PC-9 (cell line): ENCODE data around the gene FBN1. TPM values are rescaled to one million over a fixed set of nuclear protein-coding genes. Genes with fewer than 3 reads are reported as not detected.

Experiments used
- BruUV-seq: library from RNA; stranded (reverse); fragments of 400-500 nt; replicated peaks from 2 replicates; lab custom pipeline; 2021; lab: Mats Ljungman, UMichigan
- CTCF ChIA-PET: fragments of 300-600 bp; sonication (Branson Sonifier 250); formaldehyde crosslinking; loops from one replicate; lab custom pipeline; 2022; ENCODE audit warnings: antibody characterized with exemption; lab: Charles Lee
- POLR2A ChIA-PET: fragments of 300-600 bp; sonication (Branson Sonifier 250); formaldehyde crosslinking; loops from one replicate; lab custom pipeline; 2022; ENCODE audit warnings: antibody characterized with exemption; ENCODE audit not compliant: unreplicated experiment; lab: Charles Lee
- DNase-seq, 2 experiments: peaks; one replicate each; pipeline versions ENCODE4 v3.0.0 to v3.0.0-alpha.2; 2015 to 2022; ENCODE audit warnings: mixed read lengths in 1 of 2
- H2AFZ ChIP-seq: fragments of 200-600 bp; sonication (generic); 2 replicates; pipeline ENCODE4 v1.8.1; 2017; ENCODE audit warnings: antibody characterized with exemption
- H3F3A ChIP-seq: fragments of 200-600 bp; sonication (generic); 2 replicates; pipeline ENCODE4 v1.8.1; 2017; ENCODE audit warnings: antibody characterized with exemption, mild to moderate bottlenecking, low read depth; ENCODE audit not compliant: insufficient read depth
- H3K27ac ChIP-seq: fragments of 200-600 bp; sonication (generic); 2 replicates; pipeline ENCODE4 v1.6.1; 2016; ENCODE audit warnings: mixed run types
- H3K27me3 ChIP-seq: fragments of 200-600 bp; sonication (generic); 2 replicates; pipeline ENCODE4 v1.6.1; 2016; ENCODE audit warnings: low read depth, mixed run types; ENCODE audit not compliant: insufficient read depth
- H3K36me3 ChIP-seq: fragments of 200-600 bp; sonication (generic); 2 replicates; pipeline ENCODE4 v1.6.1; 2016; ENCODE audit warnings: low read depth, mixed run types
- H3K4me1 ChIP-seq: fragments of 200-600 bp; sonication (generic); replicated peaks from 2 replicates; pipeline ENCODE4 v1.6.1; 2016; ENCODE audit warnings: mixed run types; ENCODE audit not compliant: insufficient read depth
- H3K4me2 ChIP-seq: fragments of 200-600 bp; sonication (generic); 2 replicates; pipeline ENCODE4 v1.6.1; 2017; ENCODE audit warnings: mixed run types
- H3K4me3 ChIP-seq: fragments of 200-600 bp; sonication (generic); 2 replicates; pipeline ENCODE4 v1.6.1; 2016; ENCODE audit warnings: mixed run types
- H3K79me2 ChIP-seq: fragments of 200-600 bp; sonication (generic); 2 replicates; pipeline ENCODE4 v1.6.1; 2017; ENCODE audit warnings: low read depth, mixed run types
- H3K9me2 ChIP-seq: fragments of 200-600 bp; sonication (generic); 2 replicates; pipeline ENCODE4 v1.8.1; 2017; ENCODE audit warnings: mild to moderate bottlenecking; ENCODE audit not compliant: insufficient read depth
- H3K9me3 ChIP-seq: fragments of 200-600 bp; sonication (generic); 2 replicates; pipeline ENCODE4 v1.8.1; 2016; ENCODE audit warnings: low read depth; ENCODE audit not compliant: insufficient read depth
- H4K20me1 ChIP-seq: fragments of 200-600 bp; sonication (generic); 2 replicates; pipeline ENCODE4 v1.8.1; 2017; ENCODE audit not compliant: insufficient read depth
- CTCF ChIP-seq: fragments of 200-600 bp; sonication (generic); conservative IDR thresholded peaks from 2 replicates; pipeline ENCODE4 v1.6.1; 2017; ENCODE audit warnings: mixed run types, antibody characterized with exemption, mild to moderate bottlenecking, moderate library complexity
- EZH2 ChIP-seq: fragments of 200-600 bp; sonication (generic); IDR thresholded peaks from 2 replicates; pipeline ENCODE4 v1.8.0; 2017; ENCODE audit warnings: antibody characterized with exemption, low read depth
- intact Hi-C: fragments of 100-400 bp; cut with micrococcal nuclease; formaldehyde crosslinking; loops from one replicate; pipeline ENCODE4 v1.10.0; 2022; ENCODE audit not compliant: unreplicated experiment
- total RNA-seq: library from RNA; stranded (reverse); gene quantifications from 2 replicates; pipeline ENCODE4 v1.2.3, GENCODE V29; 2021

Gene FBN1
- total RNA-seq, 1 experiment from 2014 or later: 1.3 TPM

DNA sequence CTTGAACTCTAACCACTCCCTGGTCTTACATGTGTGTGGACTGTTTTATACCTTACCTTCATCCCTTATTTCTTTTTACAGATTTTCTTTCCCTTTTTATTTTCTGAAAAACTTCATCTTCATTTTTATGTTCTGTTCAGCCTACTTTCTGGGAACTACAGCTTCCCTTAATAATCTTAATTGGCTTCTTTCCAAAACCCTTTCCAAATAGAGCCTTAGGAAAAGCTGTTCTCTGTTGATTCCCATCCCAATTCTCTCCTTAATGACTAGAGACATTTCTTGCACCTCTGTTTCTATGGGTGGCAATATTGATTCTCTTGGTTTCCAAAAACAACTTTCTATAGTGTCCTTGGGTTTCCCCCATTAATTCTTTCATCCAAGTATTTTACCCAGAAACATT is 179.4 kb downstream of the FBN1 start:
- no peaks in the 10 kb centered on the region for H3F3A ChIP-seq
- no peaks in the 10 kb centered on the region for H3K4me1 ChIP-seq
- H4K20me1 ChIP-seq: no peaks in the 10 kb centered on the region
- DNase-seq: no peak
- no peak overlapping the region for H3K4me3 ChIP-seq
- intact Hi-C loops: no loop called here
- H2AFZ ChIP-seq: no peak overlapping the region
- no peak overlapping the region for H3K27ac ChIP-seq
- H3K9me3 ChIP-seq: no peaks in the 10 kb centered on the region
- H3K27me3 ChIP-seq: no peaks in the 10 kb centered on the region
- BruUV-seq: no TSS peak
- POLR2A ChIA-PET: no interaction called here
- CTCF ChIA-PET: no interaction called here
- no peaks in the 10 kb centered on the region for H3K79me2 ChIP-seq
- no peaks in the 10 kb centered on the region for H3K9me2 ChIP-seq
- no peaks in the 10 kb centered on the region for H3K36me3 ChIP-seq
- H3K4me2 ChIP-seq: no peak overlapping the region
- TF ChIP-seq EZH2 (no peak), CTCF (no peak)

DNA sequence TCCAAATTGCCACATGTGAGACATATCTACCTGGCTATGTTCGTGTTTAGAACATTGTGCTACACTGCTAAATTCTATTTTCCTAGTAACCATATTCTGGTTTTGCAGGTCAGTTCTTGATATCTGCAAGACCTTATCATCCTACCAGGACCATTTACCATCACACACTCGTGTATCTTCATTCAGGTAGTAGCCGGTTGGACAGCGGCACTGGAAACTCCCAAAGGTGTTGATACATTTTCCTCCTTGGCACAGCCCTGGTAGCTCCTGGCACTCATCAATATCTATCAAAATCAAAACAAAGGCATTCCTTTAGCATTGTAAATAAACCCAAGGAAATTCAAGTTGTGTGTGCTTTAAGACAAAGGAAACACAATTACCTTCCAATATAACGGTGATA is 180.1 kb downstream of the FBN1 start:
- no peak for DNase-seq
- Histone ChIP-seq H3K79me2 (no peaks in the 10 kb centered on the region), H3K4me2 (no peak overlapping the region), H3F3A (no peaks in the 10 kb centered on the region), H2AFZ (no peak overlapping the region), H3K27me3 (no peaks in the 10 kb centered on the region), H3K4me1 (no peaks in the 10 kb centered on the region), H3K27ac (no peak overlapping the region), H4K20me1 (no peaks in the 10 kb centered on the region), H3K36me3 (no peaks in the 10 kb centered on the region), H3K9me2 (no peaks in the 10 kb centered on the region), H3K9me3 (no peaks in the 10 kb centered on the region), H3K4me3 (no peak overlapping the region)
- TF ChIP-seq CTCF (no peak), EZH2 (no peak)
- CTCF ChIA-PET: no interaction called here
- no TSS peak for BruUV-seq
- intact Hi-C loops: no loop called here
- POLR2A ChIA-PET: no interaction called here

- TF ChIP-seq EZH2: no peak
- no peak for TF ChIP-seq CTCF
- ChIA-PET POLR2A (no interaction called here), CTCF (no interaction called here)
- no peaks in the 10 kb centered on the region for H3K4me1 ChIP-seq
- intact Hi-C loops: no loop called here
- no peak overlapping the region for H2AFZ ChIP-seq
- no peaks in the 10 kb centered on the region for H3K9me3 ChIP-seq
- no peaks in the 10 kb centered on the region for H3K27me3 ChIP-seq
- no TSS peak for BruUV-seq
- H3K27ac ChIP-seq: no peak overlapping the region
- H3F3A ChIP-seq: no peaks in the 10 kb centered on the region
- no peak overlapping the region for H3K4me3 ChIP-seq
- H4K20me1 ChIP-seq: no peaks in the 10 kb centered on the region
- no peaks in the 10 kb centered on the region for H3K79me2 ChIP-seq
- no peak for DNase-seq
- no peak overlapping the region for H3K4me2 ChIP-seq
- no peaks in the 10 kb centered on the region for H3K9me2 ChIP-seq
- no peaks in the 10 kb centered on the region for H3K36me3 ChIP-seq
These were observed 182.1 kb downstream of the FBN1 start for GRCh38 chr15:48463366-48463880.
